Activated CD8-positive, alpha-beta memory T cell treated with anti-CD3 and anti-CD28 coated beads, Interleukin-2, amount 50 U/mL, for 1 hour (primary cell): ENCODE measurements around the gene E2F6.

Experiments
- DNase-seq: peaks from one replicate; pipeline ENCODE4 v3.0.0-alpha.2; 2020; ENCODE audit errors: extremely low read depth

The E2F6 gene

DNA sequence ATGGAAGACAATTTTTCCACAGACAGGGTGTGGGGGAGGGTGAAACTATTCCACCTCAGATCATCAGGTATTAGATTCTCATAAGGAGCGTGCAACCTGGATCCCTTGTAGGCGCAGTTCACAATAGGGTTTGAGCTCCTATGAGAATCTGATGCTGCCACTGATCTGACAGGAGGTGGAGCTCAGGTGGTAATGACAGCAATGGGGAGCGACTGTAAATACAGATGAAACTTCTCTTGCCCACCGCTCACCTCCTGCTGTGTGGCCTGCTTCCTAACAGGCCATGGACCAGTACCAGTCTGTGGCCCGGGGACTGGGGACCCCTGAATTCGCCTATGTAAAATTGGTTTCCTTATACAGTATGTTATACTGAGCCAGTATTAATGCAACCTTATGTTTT is 27.3 kb upstream of the E2F6 start:
- DNase-seq, result no peak

DNA sequence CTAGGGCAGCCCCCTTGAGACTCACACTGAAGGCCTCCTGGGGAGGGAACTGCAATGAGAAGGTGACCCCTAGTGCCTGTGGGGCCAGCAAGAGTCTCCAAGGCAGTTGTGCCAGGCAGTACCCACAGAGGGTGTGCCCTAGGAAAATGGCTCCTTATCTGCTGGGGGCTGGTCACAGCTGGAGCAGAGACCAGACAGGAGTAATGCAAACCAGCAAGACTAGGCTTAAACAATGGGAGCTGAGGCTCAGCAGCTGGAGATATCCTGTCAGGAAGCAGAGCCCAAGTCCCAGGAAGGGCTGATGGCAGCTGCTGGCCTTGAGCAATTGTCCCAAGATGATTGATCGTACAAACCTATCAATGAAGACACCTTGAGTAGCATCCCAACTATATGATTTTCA is 26.8 kb upstream of the E2F6 start:
- DNase-seq, result no peak

GRCh38 chr2:11492244-11492643 is 26.3 kb upstream of the E2F6 start:
- DNase-seq, result no peak

- DNase-seq, result no peak
These were observed 25.5 kb upstream of the E2F6 start for GRCh38 chr2:11491348-11491933.

DNA sequence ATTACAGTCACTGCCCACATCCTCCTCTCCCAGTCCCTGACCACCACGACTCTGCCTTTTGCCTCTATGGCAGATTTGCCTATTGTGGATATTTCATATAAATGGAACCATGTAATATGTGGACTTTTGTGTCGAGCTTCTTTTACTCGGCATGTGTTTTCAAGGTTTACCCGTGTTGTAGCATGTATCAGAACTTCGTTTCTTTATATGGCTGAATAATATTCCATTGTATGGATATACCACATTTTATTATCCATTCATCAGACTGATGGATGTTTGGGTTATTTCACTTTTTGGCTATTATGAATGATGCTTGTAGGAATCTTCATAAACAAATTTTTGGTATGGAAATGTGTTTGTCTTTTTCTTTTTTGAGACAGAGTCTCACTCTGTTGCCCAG is 24.2 kb upstream of the E2F6 start:
- no peak for DNase-seq

GRCh38 chr2:11488809-11489208 is 22.8 kb upstream of the E2F6 start:
- no peak for DNase-seq

GRCh38 chr2:11483806-11484617 is 18.1 kb upstream of the E2F6 start:
- DNase-seq, result no peak

DNA sequence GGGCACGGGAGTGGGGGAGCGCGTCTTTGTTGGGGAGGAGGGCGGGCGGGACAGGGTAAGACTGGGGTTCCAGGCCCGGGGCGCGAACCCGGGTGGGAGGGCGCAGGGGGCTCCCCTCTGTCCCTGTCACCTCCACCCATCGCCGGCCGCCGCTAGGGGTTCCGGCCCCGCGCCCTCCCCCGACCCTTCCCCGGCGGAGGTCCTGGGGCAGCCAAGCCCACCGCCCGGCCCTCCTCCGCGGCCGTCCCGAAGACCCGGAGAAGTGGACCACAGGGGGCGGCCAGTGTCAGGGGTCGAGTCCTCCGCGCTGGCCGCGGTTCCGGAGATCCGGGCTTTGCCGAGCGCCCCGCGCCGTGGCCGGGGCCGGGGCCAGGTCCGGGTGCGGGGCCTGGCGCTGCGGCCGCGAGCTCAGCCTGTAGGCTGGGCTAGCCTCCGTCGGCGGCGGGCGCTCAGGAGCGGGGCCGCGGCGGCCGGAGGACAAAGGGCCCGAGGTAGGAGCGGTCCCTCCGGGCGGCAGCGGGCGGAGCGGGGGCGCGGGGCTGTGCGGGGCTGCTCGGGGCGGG is 16.6 kb upstream of the E2F6 start:
- no peak for DNase-seq

DNA sequence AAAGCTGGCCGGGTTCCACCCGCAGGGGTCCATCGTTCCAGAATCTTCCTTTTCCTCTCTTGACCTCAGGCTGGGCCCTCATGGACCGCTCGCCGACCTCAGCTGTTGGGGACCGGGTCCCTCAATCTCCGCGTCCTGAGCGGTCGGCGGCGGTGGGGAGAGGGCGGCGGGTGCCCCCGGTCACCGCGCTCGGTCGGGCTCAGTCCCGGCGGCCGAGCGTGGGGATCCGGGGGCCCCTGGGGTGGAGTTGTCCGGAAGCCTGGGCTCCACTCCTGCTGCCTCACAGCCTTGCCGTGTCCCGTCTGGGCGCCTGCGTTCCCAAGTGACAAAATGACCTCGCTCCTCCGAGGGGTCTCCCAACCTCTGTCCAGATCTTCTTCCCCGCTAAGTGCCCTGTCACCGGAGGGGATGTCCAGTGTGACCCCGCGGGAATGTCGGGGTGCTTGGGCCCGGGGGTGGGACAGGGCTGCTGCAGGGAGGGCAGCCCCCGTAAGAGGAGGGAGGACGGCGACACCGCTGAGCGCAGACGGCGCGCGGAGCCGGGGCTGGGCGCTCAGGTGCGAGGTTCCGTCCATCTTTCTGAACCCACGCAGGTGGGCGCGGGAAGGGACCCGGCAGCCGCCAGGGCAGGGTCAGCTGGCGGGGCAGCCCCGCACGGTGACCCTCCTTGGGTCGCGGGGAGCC is 16.0 kb upstream of the E2F6 start:
- DNase-seq, result no peak

DNA sequence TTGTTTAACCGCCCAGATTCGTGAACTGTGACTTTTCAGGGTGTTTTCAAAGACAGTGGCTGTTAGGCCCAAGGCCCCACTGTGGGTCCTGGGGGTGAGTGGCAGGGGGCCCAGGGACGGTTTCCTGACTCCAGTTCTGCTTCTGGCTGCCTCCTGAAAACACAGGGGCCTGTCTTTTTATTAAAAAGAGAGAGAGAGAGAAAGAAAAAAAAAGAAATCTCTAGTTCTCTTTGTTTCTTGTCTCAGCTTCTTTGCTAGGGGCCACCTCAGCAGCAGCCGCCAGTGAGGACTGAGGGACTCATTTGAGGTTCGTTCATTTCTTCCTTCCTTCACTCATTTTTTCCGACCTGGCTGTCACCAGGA is 15.4 kb upstream of the E2F6 start:
- no peak for DNase-seq

GRCh38 chr2:11480859-11481258 is 14.9 kb upstream of the E2F6 start:
- no peak for DNase-seq

GRCh38 chr2:11480406-11480805 is 14.4 kb upstream of the E2F6 start:
- no peak for DNase-seq

- no peak for DNase-seq
These were observed 13.1 kb upstream of the E2F6 start for GRCh38 chr2:11478899-11479605.

- peak; percentile 54 for DNase-seq
These were observed 12.0 kb upstream of the E2F6 start for GRCh38 chr2:11477994-11478393.

GRCh38 chr2:11473659-11474433 is 7.9 kb upstream of the E2F6 start:
- DNase-seq, result no peak

- no peak for DNase-seq
These were observed 1.8 kb upstream of the E2F6 start for GRCh38 chr2:11467749-11468148.

- DNase-seq, result no peak
These were observed 1.2 kb upstream of the E2F6 start for GRCh38 chr2:11467129-11467649.

- DNase-seq, result no peak
These were observed 557 bp upstream of the E2F6 start for GRCh38 chr2:11466307-11467128.

GRCh38 chr2:11465110-11465484 is 864 bp downstream of the E2F6 start:
- DNase-seq, result no peak

DNA sequence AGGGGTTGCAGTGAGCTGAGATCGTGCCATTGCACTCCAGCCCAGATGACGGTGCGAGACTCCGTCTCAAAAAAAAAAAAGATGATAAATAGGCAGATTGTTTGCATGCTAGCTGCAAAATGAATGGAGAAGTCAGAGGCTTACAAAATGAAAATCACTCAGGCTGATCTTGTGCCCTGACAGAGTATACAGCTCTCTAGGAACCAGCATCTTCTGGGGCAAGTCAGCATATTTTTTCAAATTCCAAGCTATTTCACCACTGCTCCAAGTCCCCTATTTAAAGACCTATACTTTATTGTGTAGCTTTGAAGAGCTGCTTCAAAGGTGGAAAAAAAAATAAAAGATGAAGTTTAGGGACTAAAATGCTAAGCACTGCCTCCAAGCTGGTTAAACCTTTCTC is 6.1 kb downstream of the E2F6 start:
- DNase-seq, result no peak
